ENCODE measurements around the gene VGLL4. TPM values are rescaled to one million over a fixed set of nuclear protein-coding genes. Genes with fewer than 3 reads are reported as not detected.
"Not testable (repeated sequence)": the region's sequence is repeated elsewhere in the genome, so short reads cannot be mapped to it uniquely, and the experiment has no call there.

Gene VGLL4
- total RNA-seq, 1 experiment from 2014 or later: 42.1 TPM

DNA sequence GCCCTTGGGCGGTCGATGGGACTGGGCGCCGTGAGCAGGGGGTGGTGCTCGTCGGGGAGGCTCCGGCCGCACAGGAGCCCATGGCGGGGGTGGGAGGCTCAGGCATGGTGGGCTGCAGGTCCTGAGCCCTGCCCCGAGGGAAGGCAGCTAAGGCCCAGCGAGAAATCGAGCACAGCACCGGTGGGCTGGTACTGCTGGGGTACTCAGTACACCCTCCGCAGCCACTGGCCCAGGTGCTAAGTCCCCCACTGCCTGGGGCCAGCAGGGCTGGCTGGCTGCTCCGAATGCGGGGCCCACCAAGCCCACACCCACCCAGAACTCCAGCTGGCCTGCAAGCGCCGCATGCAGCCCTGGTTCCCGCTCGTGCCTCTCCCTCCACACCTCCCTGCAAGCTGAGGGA is 132.1 kb downstream of the VGLL4 start:
- not testable (repeated sequence) for H3K4ac ChIP-seq (ENCODE audit: low read depth, low read length); H4K91ac ChIP-seq (ENCODE audit: insufficient read length, low read depth, low read length); H3K27me3 Mint-ChIP-seq (ENCODE audit: low read depth); H3K56ac ChIP-seq (ENCODE audit: insufficient read length, low read depth, low read length); DNase-seq; H3K4me3 Mint-ChIP-seq; H2BK5ac ChIP-seq (ENCODE audit: insufficient read length, low read length); H3K9ac ChIP-seq (ENCODE audit: extremely low read depth, insufficient read length, low read length); H3K18ac ChIP-seq (ENCODE audit: insufficient read length, low read depth, low read length); H3K27ac Mint-ChIP-seq; H3K9me3 ChIP-seq (ENCODE audit: control insufficient read depth, low read depth, low read length); H3T11ph ChIP-seq (ENCODE audit: low read length); H2AK5ac ChIP-seq (ENCODE audit: insufficient read length, low read length); H2AFZ ChIP-seq (ENCODE audit: low read length); H3K27me3 ChIP-seq (ENCODE audit: insufficient read depth, low read length); H3K23me2 ChIP-seq (ENCODE audit: insufficient read length, low read depth, low read length, poor library complexity, severe bottlenecking); H3K27ac ChIP-seq (ENCODE audit: insufficient read length, low read depth, low read length); H3K14ac ChIP-seq (ENCODE audit: insufficient read depth, low read length); H2BK20ac ChIP-seq (ENCODE audit: low read depth, low read length, poor library complexity, severe bottlenecking); H4K5ac ChIP-seq (ENCODE audit: insufficient read length, low read depth, low read length); H3K79me2 ChIP-seq (ENCODE audit: insufficient read depth, low read length); H3K23ac ChIP-seq (ENCODE audit: insufficient read length, low read depth, low read length); H2BK15ac ChIP-seq (ENCODE audit: low read depth, low read length); H4K20me1 ChIP-seq (ENCODE audit: control insufficient read depth, insufficient read depth, insufficient read length); H4K8ac ChIP-seq (replicated peaks; ENCODE audit: insufficient read length, low read depth, low read length); H3K79me1 ChIP-seq (ENCODE audit: insufficient read depth, low read depth, low read length, poor library complexity, severe bottlenecking); H3K4me2 ChIP-seq (ENCODE audit: insufficient read depth, insufficient read length, low read length); H2BK120ac ChIP-seq (ENCODE audit: low read depth, low read length, poor library complexity, severe bottlenecking); H3K9me3 Mint-ChIP-seq; H2BK12ac ChIP-seq (ENCODE audit: insufficient read length, low read depth, low read length)
- Mint-ChIP-seq H3K4me1 (peaks cover 25 to 26% of the 10 kb centered on the region in 2 experiments), H3K36me3 (ENCODE audit: insufficient read depth in 1 of 3, low read depth in 3 of 3) (peaks cover 6 to 11% (median 7%) of the 10 kb centered on the region in 3 experiments; a peak in 5 of 7 replicates)
- peaks cover 13% of the 10 kb centered on the region; the same call in 1 of the 2 replicates for H3K4me1 ChIP-seq (ENCODE audit: insufficient read depth, low read length)
- no CpG with 5 or more reads among the region's 20 CpGs for WGBS (ENCODE audit: extremely low coverage, insufficient read length, low lambda C conversion rate)

Data from H9 (cell line).